ENCODE results near the gene NUB1. TPM values are rescaled to one million over a fixed set of nuclear protein-coding genes. Genes with fewer than 3 reads are reported as not detected.
A peak's percentile ranks its signal among the peaks of the same experiment; 100 is the strongest.

Gene NUB1
- total and polyA plus RNA-seq, 5 donors from 2014 or later: 51.0 to 65.2 (median 53.8) TPM

GRCh38 chr7:151372612-151373265, 31.1 kb downstream of the NUB1 start:
- peaks cover 22% of the 10 kb centered on the region for H3K36me3 Mint-ChIP-seq
- no peaks in the 10 kb centered on the region for H3K27me3 Mint-ChIP-seq
- H3K4me3 ChIP-seq (ENCODE audit: low read depth, low read length): no peak overlapping the region
- H3K27ac ChIP-seq (ENCODE audit: insufficient read depth, low read length, poor library complexity, severe bottlenecking): no peak overlapping the region
- peaks cover 65% of the 10 kb centered on the region for H3K36me3 ChIP-seq (ENCODE audit: control insufficient read depth, insufficient read depth, low read length)
- H3K27ac Mint-ChIP-seq: no peak overlapping the region
- H3K9me3 Mint-ChIP-seq: no peaks in the 10 kb centered on the region
- H3K4me3 Mint-ChIP-seq: no peak overlapping the region
- no peak for ATAC-seq (ENCODE audit: low read depth in 2 of 2)
- no peak for DNase-seq
- peaks cover 7% of the 10 kb centered on the region for H3K4me1 ChIP-seq (ENCODE audit: control insufficient read depth, insufficient read depth, low read length, poor library complexity, severe bottlenecking)
- no peaks in the 10 kb centered on the region for H3K27me3 ChIP-seq (ENCODE audit: control insufficient read depth, insufficient read depth, low read length)
- peaks cover 5 to 6% (median 5%) of the 10 kb centered on the region in 4 donors for H3K4me1 Mint-ChIP-seq
- no peaks in the 10 kb centered on the region for H3K9me3 ChIP-seq (ENCODE audit: control insufficient read depth in 2 of 2, low read length in 2 of 2)

DNA sequence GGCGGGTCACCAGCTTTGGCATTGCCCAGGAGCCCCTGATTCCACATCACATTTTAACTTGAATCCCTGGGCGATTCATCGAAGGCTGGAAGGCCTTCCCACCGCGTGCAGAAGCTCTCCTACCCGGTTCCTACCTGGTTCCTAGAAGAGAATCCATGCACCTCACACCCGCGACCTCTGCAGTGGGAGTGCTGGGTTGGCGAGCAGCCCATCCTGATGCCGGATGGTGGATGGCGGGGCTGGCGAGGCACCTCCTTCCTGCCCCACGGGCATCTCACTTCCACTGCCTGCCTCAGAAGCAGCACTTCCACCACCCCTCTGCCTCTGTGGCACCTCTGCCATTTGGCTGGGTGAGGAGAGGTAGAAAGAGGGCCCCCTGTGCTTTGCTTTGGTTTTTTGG, 32.0 kb downstream of the NUB1 start:
- Mint-ChIP-seq H3K9me3 (no peaks in the 10 kb centered on the region), H3K36me3 (peaks cover 23% of the 10 kb centered on the region)
- H3K36me3 ChIP-seq (ENCODE audit: control insufficient read depth, insufficient read depth, low read length): peaks cover 68% of the 10 kb centered on the region

GRCh38 chr7:151374139-151374538, 32.5 kb downstream of the NUB1 start:
- no peak for DNase-seq
- no peaks in the 10 kb centered on the region for H3K27me3 ChIP-seq (ENCODE audit: control insufficient read depth, insufficient read depth, low read length)
- no peak overlapping the region for H3K4me3 ChIP-seq (ENCODE audit: low read depth, low read length)
- peak in 1 of 2 donors; percentile 5 for ATAC-seq (ENCODE audit: low read depth in 2 of 2)
- no peak overlapping the region for H3K27ac ChIP-seq (ENCODE audit: insufficient read depth, low read length, poor library complexity, severe bottlenecking)
- H3K27ac Mint-ChIP-seq: no peak overlapping the region
- peaks cover 23% of the 10 kb centered on the region for H3K36me3 Mint-ChIP-seq
- no peaks in the 10 kb centered on the region for H3K9me3 Mint-ChIP-seq
- H3K9me3 ChIP-seq (ENCODE audit: control insufficient read depth in 2 of 2, low read length in 2 of 2): no peaks in the 10 kb centered on the region
- no peaks in the 10 kb centered on the region for H3K4me1 ChIP-seq (ENCODE audit: control insufficient read depth, insufficient read depth, low read length, poor library complexity, severe bottlenecking)
- peaks cover 0 to 5% (median 2%) of the 10 kb centered on the region in 4 donors for H3K4me1 Mint-ChIP-seq
- peaks cover 65% of the 10 kb centered on the region for H3K36me3 ChIP-seq (ENCODE audit: control insufficient read depth, insufficient read depth, low read length)
- H3K4me3 Mint-ChIP-seq: no peak overlapping the region
- no peaks in the 10 kb centered on the region for H3K27me3 Mint-ChIP-seq

More for the DNA sequence above, 32.0 kb downstream of the NUB1 start:
- no peak for ATAC-seq (ENCODE audit: low read depth in 2 of 2)
- Mint-ChIP-seq H3K4me3 (no peak overlapping the region), H3K4me1 (peaks cover 0 to 5% (median 2%) of the 10 kb centered on the region in 4 donors), H3K27ac (no peak overlapping the region), H3K27me3 (no peaks in the 10 kb centered on the region)
- no peaks in the 10 kb centered on the region for H3K27me3 ChIP-seq (ENCODE audit: control insufficient read depth, insufficient read depth, low read length)
- H3K27ac ChIP-seq (ENCODE audit: insufficient read depth, low read length, poor library complexity, severe bottlenecking): no peak overlapping the region
- DNase-seq: no peak
- no peak overlapping the region for H3K4me3 ChIP-seq (ENCODE audit: low read depth, low read length)
- H3K9me3 ChIP-seq (ENCODE audit: control insufficient read depth in 2 of 2, low read length in 2 of 2): no peaks in the 10 kb centered on the region
- H3K4me1 ChIP-seq (ENCODE audit: control insufficient read depth, insufficient read depth, low read length, poor library complexity, severe bottlenecking): no peaks in the 10 kb centered on the region

DNA sequence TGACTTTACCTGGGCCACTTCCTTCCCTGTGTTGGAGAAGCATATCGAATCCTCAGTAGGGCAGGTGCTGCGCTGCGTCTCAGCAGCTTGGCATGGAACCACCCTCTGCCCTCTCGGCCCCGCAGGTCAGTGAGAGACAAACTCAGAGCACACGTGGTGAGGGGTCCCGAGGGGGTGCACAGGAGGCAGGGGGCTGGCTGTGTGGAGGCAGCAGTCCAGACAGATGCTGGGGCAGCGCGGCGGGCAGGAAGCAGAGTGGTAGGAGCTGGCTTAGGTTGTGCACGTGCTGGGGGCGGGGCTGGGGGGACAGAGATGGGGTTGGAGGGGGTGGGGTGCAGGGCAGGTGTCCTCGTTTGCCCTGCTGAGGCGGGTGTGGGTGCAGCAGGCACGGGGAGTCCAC, 33.1 kb downstream of the NUB1 start:
- Histone ChIP-seq H3K36me3 (ENCODE audit: control insufficient read depth, insufficient read depth, low read length) (peaks cover 59% of the 10 kb centered on the region), H3K27ac (ENCODE audit: insufficient read depth, low read length, poor library complexity, severe bottlenecking) (no peak overlapping the region), H3K27me3 (ENCODE audit: control insufficient read depth, insufficient read depth, low read length) (no peaks in the 10 kb centered on the region), H3K4me1 (ENCODE audit: control insufficient read depth, insufficient read depth, low read length, poor library complexity, severe bottlenecking) (no peaks in the 10 kb centered on the region), H3K9me3 (ENCODE audit: control insufficient read depth in 2 of 2, low read length in 2 of 2) (no peaks in the 10 kb centered on the region), H3K4me3 (ENCODE audit: low read depth, low read length) (no peak overlapping the region)
- no peak for DNase-seq
- Mint-ChIP-seq H3K27me3 (no peaks in the 10 kb centered on the region), H3K4me3 (no peak overlapping the region), H3K9me3 (no peaks in the 10 kb centered on the region), H3K27ac (no peak overlapping the region), H3K36me3 (peaks cover 20% of the 10 kb centered on the region), H3K4me1 (peaks cover 0 to 5% (median 2%) of the 10 kb centered on the region in 4 donors)
- ATAC-seq (ENCODE audit: low read depth in 2 of 2): no peak

DNA sequence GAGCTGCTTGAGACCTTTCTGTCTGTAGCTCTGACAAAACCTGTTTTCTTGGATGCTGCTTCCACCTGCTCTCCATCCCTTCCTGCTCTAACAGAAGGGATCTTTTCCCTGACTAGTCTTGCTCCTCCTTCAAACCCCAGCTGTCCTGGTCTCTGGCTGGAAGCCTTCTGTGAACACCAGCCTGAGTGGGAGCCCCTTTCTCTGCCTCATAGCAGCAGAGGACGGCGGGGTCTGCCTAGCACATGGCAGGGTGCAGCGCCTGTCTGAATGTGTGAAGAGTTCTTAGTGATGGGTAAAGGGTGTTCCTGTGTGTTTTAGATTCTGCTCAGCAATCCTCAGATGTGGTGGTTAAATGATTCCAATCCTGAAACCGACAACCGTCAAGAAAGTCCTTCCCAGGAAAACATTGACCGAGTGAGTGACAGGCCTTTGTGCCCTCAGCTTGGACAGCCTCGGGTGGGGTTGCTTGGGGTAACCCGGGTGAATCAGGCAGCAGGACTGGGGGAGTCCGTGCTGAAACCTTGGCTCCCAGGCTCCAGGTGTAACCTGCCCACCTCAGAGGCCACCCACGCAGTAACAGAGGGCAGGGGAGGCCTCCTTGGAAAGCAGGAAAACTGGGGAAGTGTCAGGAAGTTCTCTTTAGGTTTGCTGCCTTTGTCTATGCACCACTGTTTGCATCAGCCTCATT, 34.1 kb downstream of the NUB1 start:
- peaks cover 53% of the 10 kb centered on the region for H3K36me3 ChIP-seq (ENCODE audit: control insufficient read depth, insufficient read depth, low read length)
- DNase-seq (no peak), ATAC-seq (ENCODE audit: low read depth in 2 of 2) (no peak)
- Mint-ChIP-seq H3K27ac (no peak overlapping the region), H3K36me3 (peaks cover 19% of the 10 kb centered on the region), H3K9me3 (no peaks in the 10 kb centered on the region), H3K27me3 (peaks cover under 1% of the 10 kb centered on the region), H3K4me3 (no peak overlapping the region), H3K4me1 (peaks cover 0 to 5% (median 2%) of the 10 kb centered on the region in 4 donors)
- H3K27me3 ChIP-seq (ENCODE audit: control insufficient read depth, insufficient read depth, low read length): no peaks in the 10 kb centered on the region
- no peak overlapping the region for H3K4me3 ChIP-seq (ENCODE audit: low read depth, low read length)
- no peak overlapping the region for H3K27ac ChIP-seq (ENCODE audit: insufficient read depth, low read length, poor library complexity, severe bottlenecking)
- no peaks in the 10 kb centered on the region for H3K9me3 ChIP-seq (ENCODE audit: control insufficient read depth in 2 of 2, low read length in 2 of 2)
- H3K4me1 ChIP-seq (ENCODE audit: control insufficient read depth, insufficient read depth, low read length, poor library complexity, severe bottlenecking): peaks cover under 1% of the 10 kb centered on the region

DNA sequence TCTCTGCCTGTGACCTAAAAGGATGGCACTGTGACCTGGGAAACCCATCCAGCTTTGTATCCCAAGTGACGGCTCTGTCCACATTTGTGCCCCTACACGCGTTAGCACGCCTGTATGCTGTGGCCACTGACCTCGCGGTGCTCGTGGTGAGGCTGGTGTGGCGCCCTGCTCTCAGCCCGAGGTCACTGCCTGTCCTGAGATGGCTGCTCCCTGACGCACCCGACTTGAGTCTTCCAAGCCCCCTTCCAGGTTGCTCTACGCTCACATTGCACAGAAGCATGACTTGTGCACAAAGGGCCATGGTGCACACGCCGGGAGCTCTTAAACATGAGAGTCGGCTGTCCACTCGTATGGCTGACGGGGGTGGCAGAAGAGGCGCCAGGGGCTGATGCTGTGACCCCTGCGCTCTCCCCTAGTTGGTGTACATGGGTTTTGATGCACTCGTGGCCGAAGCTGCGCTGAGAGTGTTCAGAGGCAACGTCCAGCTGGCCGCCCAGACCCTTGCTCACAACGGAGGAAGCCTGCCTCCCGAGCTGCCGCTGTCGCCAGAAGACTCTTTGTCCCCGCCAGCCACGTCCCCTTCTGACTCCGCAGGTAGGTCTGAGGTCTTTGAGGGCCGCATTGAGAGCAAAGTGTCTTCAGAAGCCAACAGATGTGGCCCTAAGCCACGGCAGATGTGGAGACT, 34.7 kb downstream of the NUB1 start:
- H3K27ac ChIP-seq (ENCODE audit: insufficient read depth, low read length, poor library complexity, severe bottlenecking): no peak overlapping the region
- peaks cover 14% of the 10 kb centered on the region for H3K36me3 Mint-ChIP-seq
- H3K4me3 Mint-ChIP-seq: no peak overlapping the region
- no peaks in the 10 kb centered on the region for H3K9me3 ChIP-seq (ENCODE audit: control insufficient read depth in 2 of 2, low read length in 2 of 2)
- DNase-seq: no peak
- H3K9me3 Mint-ChIP-seq: no peaks in the 10 kb centered on the region
- no peak overlapping the region for H3K4me3 ChIP-seq (ENCODE audit: low read depth, low read length)
- no peak overlapping the region for H3K27ac Mint-ChIP-seq
- peaks cover 7% of the 10 kb centered on the region for H3K4me1 ChIP-seq (ENCODE audit: control insufficient read depth, insufficient read depth, low read length, poor library complexity, severe bottlenecking)
- H3K4me1 Mint-ChIP-seq: peaks cover 0 to 5% (median 4%) of the 10 kb centered on the region in 4 donors
- peaks cover 5% of the 10 kb centered on the region for H3K27me3 Mint-ChIP-seq
- no peak for ATAC-seq (ENCODE audit: low read depth in 2 of 2)
- H3K36me3 ChIP-seq (ENCODE audit: control insufficient read depth, insufficient read depth, low read length): peaks cover 48% of the 10 kb centered on the region
- no peaks in the 10 kb centered on the region for H3K27me3 ChIP-seq (ENCODE audit: control insufficient read depth, insufficient read depth, low read length)

DNA sequence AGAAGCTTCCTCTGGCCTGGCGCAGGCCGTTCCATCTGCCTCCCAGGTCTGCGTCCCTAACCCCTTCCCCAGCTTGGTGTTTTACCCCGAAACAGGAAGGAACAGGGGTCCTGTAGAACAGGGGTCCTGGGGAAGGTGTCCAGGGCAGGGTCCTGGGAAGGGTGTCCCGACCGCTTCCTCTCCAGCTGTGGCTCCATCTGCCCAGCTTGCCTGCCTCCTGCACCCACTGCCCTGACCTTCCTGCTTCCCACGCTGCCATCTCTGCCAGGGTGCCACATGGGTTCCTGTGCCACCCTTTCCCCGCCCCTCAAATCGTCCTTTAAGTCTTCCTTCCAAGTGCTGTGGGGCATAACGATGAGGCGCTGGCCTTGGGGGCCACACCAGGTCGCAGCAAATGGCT, 35.8 kb downstream of the NUB1 start:
- no peak for DNase-seq
- Mint-ChIP-seq H3K4me3 (no peak overlapping the region), H3K27ac (no peak overlapping the region), H3K36me3 (peaks cover 11% of the 10 kb centered on the region), H3K9me3 (no peaks in the 10 kb centered on the region), H3K27me3 (peaks cover 10% of the 10 kb centered on the region), H3K4me1 (peaks cover 0 to 10% (median 4%) of the 10 kb centered on the region in 4 donors)
- H3K36me3 ChIP-seq (ENCODE audit: control insufficient read depth, insufficient read depth, low read length): peaks cover 46% of the 10 kb centered on the region
- H3K4me3 ChIP-seq (ENCODE audit: low read depth, low read length): no peak overlapping the region
- H3K4me1 ChIP-seq (ENCODE audit: control insufficient read depth, insufficient read depth, low read length, poor library complexity, severe bottlenecking): peaks cover 17% of the 10 kb centered on the region
- peaks cover 3% of the 10 kb centered on the region for H3K27me3 ChIP-seq (ENCODE audit: control insufficient read depth, insufficient read depth, low read length)
- H3K9me3 ChIP-seq (ENCODE audit: control insufficient read depth in 2 of 2, low read length in 2 of 2): no peaks in the 10 kb centered on the region
- no peak for ATAC-seq (ENCODE audit: low read depth in 2 of 2)
- no peak overlapping the region for H3K27ac ChIP-seq (ENCODE audit: insufficient read depth, low read length, poor library complexity, severe bottlenecking)
